HEK293 (cell line): Measurements from ENCODE around the gene CDC42EP3.

Source experiments
- CTCF ChIP-seq: fragments of 450-650 bp; formaldehyde crosslinking; IDR thresholded peaks from 2 replicates; pipeline ENCODE4 v1.5.1; 2016; ENCODE audit warnings: missing biosample characterization, missing genetic modification characterization
- GLIS2 ChIP-seq: fragments of 450-650 bp; formaldehyde crosslinking; IDR thresholded peaks from 2 replicates; pipeline ENCODE4 v1.5.1; 2016; ENCODE audit warnings: missing biosample characterization, missing genetic modification characterization
- KLF9 ChIP-seq: fragments of 450-650 bp; formaldehyde crosslinking; IDR thresholded peaks from 2 replicates; pipeline ENCODE4 v1.5.1; 2016; ENCODE audit warnings: missing biosample characterization, missing genetic modification characterization, low read depth
- OSR2 ChIP-seq: fragments of 450-650 bp; formaldehyde crosslinking; IDR thresholded peaks from 2 replicates; pipeline ENCODE4 v1.5.1; 2016; ENCODE audit warnings: missing biosample characterization, missing genetic modification characterization
- SALL2 ChIP-seq: fragments of 450-650 bp; formaldehyde crosslinking; IDR thresholded peaks from 2 replicates; pipeline ENCODE4 v1.5.0; 2017; ENCODE audit warnings: missing biosample characterization, mild to moderate bottlenecking, missing genetic modification characterization, borderline replicate concordance
- ZBTB6 ChIP-seq: fragments of 450-650 bp; formaldehyde crosslinking; IDR thresholded peaks from 2 replicates; pipeline ENCODE4 v1.5.1; 2017; ENCODE audit warnings: missing biosample characterization, missing genetic modification characterization
- ZBTB8A ChIP-seq: fragments of 450-650 bp; formaldehyde crosslinking; IDR thresholded peaks from 2 replicates; pipeline ENCODE4 v1.5.1; 2016; ENCODE audit warnings: missing biosample characterization, missing genetic modification characterization
- ZNF157 ChIP-seq: fragments of 450-650 bp; formaldehyde crosslinking; IDR thresholded peaks from 2 replicates; pipeline ENCODE4 v1.5.1; 2016; ENCODE audit warnings: missing biosample characterization, missing genetic modification characterization
- ZNF2 ChIP-seq: fragments of 450-650 bp; formaldehyde crosslinking; IDR thresholded peaks from 2 replicates; pipeline ENCODE4 v1.5.1; 2016; ENCODE audit warnings: missing biosample characterization, missing genetic modification characterization
- ZNF354C ChIP-seq: fragments of 450-650 bp; formaldehyde crosslinking; IDR thresholded peaks from 2 replicates; pipeline ENCODE4 v1.5.1; 2016; ENCODE audit warnings: missing biosample characterization, missing genetic modification characterization, low read depth, borderline replicate concordance
- ZNF433 ChIP-seq: fragments of 450-650 bp; formaldehyde crosslinking; IDR thresholded peaks from 2 replicates; pipeline ENCODE4 v1.5.1; 2016; ENCODE audit warnings: missing biosample characterization, missing genetic modification characterization, low read depth
- ZNF639 ChIP-seq: fragments of 450-650 bp; formaldehyde crosslinking; IDR thresholded peaks from 2 replicates; pipeline ENCODE4 v1.5.1; 2016; ENCODE audit warnings: missing biosample characterization, missing genetic modification characterization
- TF ChIP-seq, protein P1 (sequence below): fragments of 450-650 bp; formaldehyde crosslinking; IDR thresholded peaks from 2 replicates; pipeline ENCODE4 v1.5.1; 2016; ENCODE audit warnings: missing biosample characterization, missing genetic modification characterization

- TF ChIP-seq KLF9 (tag by site-specific recombination) (no peak), ZBTB8A (tag by site-specific recombination) (no peak), OSR2 (no peak), ZNF354C (no peak), CTCF (tag by site-specific recombination) (no peak), ZNF433 (no peak), ZNF2 (tag by site-specific recombination) (no peak), ZNF639 (tag by site-specific recombination) (no peak), SALL2 (tag by site-specific recombination) (no peak), GLIS2 (tag by site-specific recombination) (no peak), ZBTB6 (no peak), ZNF157 (tag by site-specific recombination) (no peak)
- TF ChIP-seq, protein P1, sequence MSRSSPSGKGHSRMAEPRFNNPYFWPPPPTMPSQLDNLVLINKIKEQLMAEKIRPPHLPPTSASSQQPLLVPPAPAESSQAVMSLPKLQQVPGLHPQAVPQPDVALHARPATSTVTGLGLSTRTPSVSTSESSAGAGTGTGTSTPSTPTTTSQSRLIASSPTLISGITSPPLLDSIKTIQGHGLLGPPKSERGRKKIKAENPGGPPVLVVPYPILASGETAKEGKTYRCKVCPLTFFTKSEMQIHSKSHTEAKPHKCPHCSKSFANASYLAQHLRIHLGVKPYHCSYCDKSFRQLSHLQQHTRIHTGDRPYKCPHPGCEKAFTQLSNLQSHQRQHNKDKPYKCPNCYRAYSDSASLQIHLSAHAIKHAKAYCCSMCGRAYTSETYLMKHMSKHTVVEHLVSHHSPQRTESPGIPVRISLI (tag by site-specific recombination), result no peak
These were observed 46.3 kb downstream of the CDC42EP3 start for GRCh38 chr2:37625156-37625555.
